IPS-18a (cell line): ENCODE data around the gene GNAQ.

Experiments
- H3K27ac ChIP-seq: one replicate; pipeline ENCODE4 v1.5.1; 2013; ENCODE audit warnings: low read length
- H3K27me3 ChIP-seq: one replicate; pipeline ENCODE4 v1.6.1; 2013; ENCODE audit warnings: mild to moderate bottlenecking, low read length; ENCODE audit not compliant: control insufficient read depth, insufficient read depth
- H3K36me3 ChIP-seq: one replicate; pipeline ENCODE4 v1.6.1; 2013; ENCODE audit warnings: low read depth, low read length; ENCODE audit not compliant: control insufficient read depth
- H3K4me1 ChIP-seq: one replicate; pipeline ENCODE4 v1.6.1; 2013; ENCODE audit warnings: low read depth, low read length; ENCODE audit not compliant: control insufficient read depth
- H3K4me3 ChIP-seq: one replicate; pipeline ENCODE4 v1.5.1; 2013; ENCODE audit warnings: low read length
- H3K9ac ChIP-seq: one replicate; pipeline ENCODE4 v1.6.1; 2013; ENCODE audit warnings: mild to moderate bottlenecking, low read length, moderate library complexity
- H3K9me3 ChIP-seq: one replicate; pipeline ENCODE4 v1.6.1; 2013; ENCODE audit warnings: low read depth, low read length; ENCODE audit not compliant: control insufficient read depth

Gene GNAQ

GRCh38 chr9:77911928-77912327 lies 119.7 kb downstream of the GNAQ start:
- Histone ChIP-seq H3K9me3 (no peaks in the 10 kb centered on the region), H3K36me3 (no peaks in the 10 kb centered on the region), H3K27ac (no peak overlapping the region), H3K4me1 (peaks cover 18% of the 10 kb centered on the region), H3K9ac (no peak overlapping the region), H3K4me3 (no peak overlapping the region), H3K27me3 (no peaks in the 10 kb centered on the region)

GRCh38 chr9:77910194-77910621 lies 121.4 kb downstream of the GNAQ start:
- Histone ChIP-seq H3K27ac (no peak overlapping the region), H3K9ac (no peak overlapping the region), H3K27me3 (no peaks in the 10 kb centered on the region), H3K4me3 (no peak overlapping the region), H3K9me3 (no peaks in the 10 kb centered on the region), H3K4me1 (peaks cover 3% of the 10 kb centered on the region), H3K36me3 (no peaks in the 10 kb centered on the region)

GRCh38 chr9:77909306-77909705 lies 122.3 kb downstream of the GNAQ start:
- H3K4me1 ChIP-seq = peaks cover 3% of the 10 kb centered on the region
- H3K36me3 ChIP-seq = no peaks in the 10 kb centered on the region
- H3K9me3 ChIP-seq = no peaks in the 10 kb centered on the region
- H3K9ac ChIP-seq = no peak overlapping the region
- no peak overlapping the region for H3K27ac ChIP-seq
- no peaks in the 10 kb centered on the region for H3K27me3 ChIP-seq
- no peak overlapping the region for H3K4me3 ChIP-seq

GRCh38 chr9:77908293-77908692 lies 123.3 kb downstream of the GNAQ start:
- no peaks in the 10 kb centered on the region for H3K9me3 ChIP-seq
- H3K36me3 ChIP-seq = no peaks in the 10 kb centered on the region
- no peak overlapping the region for H3K27ac ChIP-seq
- no peak overlapping the region for H3K9ac ChIP-seq
- H3K4me1 ChIP-seq = peaks cover 3% of the 10 kb centered on the region
- no peaks in the 10 kb centered on the region for H3K27me3 ChIP-seq
- H3K4me3 ChIP-seq = no peak overlapping the region

GRCh38 chr9:77907585-77907984 lies 124.0 kb downstream of the GNAQ start:
- no peak overlapping the region for H3K27ac ChIP-seq
- peaks cover 3% of the 10 kb centered on the region for H3K4me1 ChIP-seq
- no peaks in the 10 kb centered on the region for H3K36me3 ChIP-seq
- H3K9ac ChIP-seq = no peak overlapping the region
- H3K9me3 ChIP-seq = no peaks in the 10 kb centered on the region
- no peak overlapping the region for H3K4me3 ChIP-seq
- H3K27me3 ChIP-seq = no peaks in the 10 kb centered on the region

GRCh38 chr9:77906991-77907390 lies 124.6 kb downstream of the GNAQ start:
- no peak overlapping the region for H3K27ac ChIP-seq
- H3K9ac ChIP-seq = no peak overlapping the region
- H3K36me3 ChIP-seq = no peaks in the 10 kb centered on the region
- H3K4me3 ChIP-seq = no peak overlapping the region
- no peaks in the 10 kb centered on the region for H3K27me3 ChIP-seq
- H3K4me1 ChIP-seq = peaks cover 3% of the 10 kb centered on the region
- H3K9me3 ChIP-seq = no peaks in the 10 kb centered on the region

GRCh38 chr9:77903666-77904285 lies 127.8 kb downstream of the GNAQ start:
- H3K27ac ChIP-seq = no peak overlapping the region
- H3K9ac ChIP-seq = no peak overlapping the region

GRCh38 chr9:77901771-77902170 lies 129.8 kb downstream of the GNAQ start:
- Histone ChIP-seq H3K4me3 (no peak overlapping the region), H3K4me1 (no peaks in the 10 kb centered on the region), H3K27me3 (no peaks in the 10 kb centered on the region), H3K36me3 (no peaks in the 10 kb centered on the region), H3K9ac (no peak overlapping the region), H3K9me3 (no peaks in the 10 kb centered on the region), H3K27ac (no peak overlapping the region)

More at GRCh38 chr9:77903666-77904285, 127.8 kb downstream of the GNAQ start:
- Histone ChIP-seq H3K9me3 (no peaks in the 10 kb centered on the region), H3K36me3 (no peaks in the 10 kb centered on the region), H3K4me3 (no peak overlapping the region), H3K4me1 (no peaks in the 10 kb centered on the region), H3K27me3 (no peaks in the 10 kb centered on the region)

GRCh38 chr9:77901018-77901417 lies 130.6 kb downstream of the GNAQ start:
- no peak overlapping the region for H3K9ac ChIP-seq
- no peaks in the 10 kb centered on the region for H3K27me3 ChIP-seq
- H3K9me3 ChIP-seq = no peaks in the 10 kb centered on the region
- no peaks in the 10 kb centered on the region for H3K4me1 ChIP-seq
- no peak overlapping the region for H3K4me3 ChIP-seq
- no peak overlapping the region for H3K27ac ChIP-seq
- no peaks in the 10 kb centered on the region for H3K36me3 ChIP-seq

- no peak overlapping the region for H3K4me3 ChIP-seq
- no peak overlapping the region for H3K9ac ChIP-seq
- no peaks in the 10 kb centered on the region for H3K4me1 ChIP-seq
Measured at GRCh38 chr9:77899679-77900354, 131.8 kb downstream of the GNAQ start.

GRCh38 chr9:77898864-77899263 lies 132.7 kb downstream of the GNAQ start:
- Histone ChIP-seq H3K9ac (no peak overlapping the region), H3K36me3 (no peaks in the 10 kb centered on the region), H3K9me3 (no peaks in the 10 kb centered on the region), H3K4me1 (no peaks in the 10 kb centered on the region), H3K27ac (no peak overlapping the region), H3K4me3 (no peak overlapping the region), H3K27me3 (no peaks in the 10 kb centered on the region)

More at GRCh38 chr9:77899679-77900354, 131.8 kb downstream of the GNAQ start:
- Histone ChIP-seq H3K36me3 (no peaks in the 10 kb centered on the region), H3K9me3 (no peaks in the 10 kb centered on the region), H3K27ac (no peak overlapping the region), H3K27me3 (no peaks in the 10 kb centered on the region)
